ENCODE data around the gene TCIRG1. TPM values are rescaled to one million over a fixed set of nuclear protein-coding genes. Genes with fewer than 3 reads are reported as not detected.

TCIRG1 gene
- total and polyA plus RNA-seq, 2 of the 13 experiments (the other 11 are each of a cell fraction or from before 2014, with no cell fraction given): 48.0 to 69.6 TPM

DNA sequence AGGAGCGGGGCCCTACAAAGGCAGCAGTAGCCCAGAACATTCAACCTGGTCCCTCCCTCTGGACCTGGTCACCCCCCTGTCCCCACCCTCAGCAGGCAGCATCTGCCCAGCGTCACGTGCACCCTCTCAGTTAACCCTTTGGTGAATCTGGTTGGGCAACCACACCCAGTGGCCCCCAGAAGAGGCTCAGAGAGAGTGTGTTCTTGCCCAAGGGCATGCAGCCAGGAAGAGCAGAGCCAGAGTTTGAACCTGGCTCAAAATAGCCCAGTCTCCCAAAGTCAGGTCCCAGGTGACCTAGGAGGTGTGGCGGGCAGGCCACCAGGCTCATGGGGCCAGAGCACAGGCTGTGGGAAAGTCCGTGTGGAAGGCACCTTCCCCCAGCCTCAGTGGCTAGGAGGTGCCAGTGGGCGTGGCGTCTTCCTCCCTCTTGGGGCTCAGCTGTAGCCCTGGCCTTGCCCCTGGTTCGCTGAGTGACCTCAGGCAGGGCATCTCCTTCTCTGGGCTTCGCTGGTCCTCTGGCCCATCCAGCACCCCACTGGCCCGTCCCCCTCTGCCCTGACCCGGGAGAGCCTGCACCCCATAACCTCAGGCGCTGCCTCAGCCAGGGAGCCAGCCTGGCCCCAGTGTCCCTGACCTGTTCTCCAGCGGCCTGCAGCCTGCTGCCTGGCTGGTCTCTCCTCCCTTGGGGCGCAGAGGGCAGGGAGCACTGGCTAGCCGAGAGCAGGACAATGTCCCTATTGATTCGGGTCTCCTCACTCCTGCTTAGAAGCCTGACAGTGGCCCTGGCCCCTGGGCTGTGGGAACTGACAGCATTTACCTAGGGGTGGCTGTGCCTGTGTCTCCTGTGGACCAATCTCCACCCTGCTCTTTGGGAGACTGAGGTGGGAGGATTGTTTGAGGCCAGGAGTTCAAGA lies 21.7 kb upstream of the TCIRG1 start (continued):
- TF ChIP-seq, protein P1, sequence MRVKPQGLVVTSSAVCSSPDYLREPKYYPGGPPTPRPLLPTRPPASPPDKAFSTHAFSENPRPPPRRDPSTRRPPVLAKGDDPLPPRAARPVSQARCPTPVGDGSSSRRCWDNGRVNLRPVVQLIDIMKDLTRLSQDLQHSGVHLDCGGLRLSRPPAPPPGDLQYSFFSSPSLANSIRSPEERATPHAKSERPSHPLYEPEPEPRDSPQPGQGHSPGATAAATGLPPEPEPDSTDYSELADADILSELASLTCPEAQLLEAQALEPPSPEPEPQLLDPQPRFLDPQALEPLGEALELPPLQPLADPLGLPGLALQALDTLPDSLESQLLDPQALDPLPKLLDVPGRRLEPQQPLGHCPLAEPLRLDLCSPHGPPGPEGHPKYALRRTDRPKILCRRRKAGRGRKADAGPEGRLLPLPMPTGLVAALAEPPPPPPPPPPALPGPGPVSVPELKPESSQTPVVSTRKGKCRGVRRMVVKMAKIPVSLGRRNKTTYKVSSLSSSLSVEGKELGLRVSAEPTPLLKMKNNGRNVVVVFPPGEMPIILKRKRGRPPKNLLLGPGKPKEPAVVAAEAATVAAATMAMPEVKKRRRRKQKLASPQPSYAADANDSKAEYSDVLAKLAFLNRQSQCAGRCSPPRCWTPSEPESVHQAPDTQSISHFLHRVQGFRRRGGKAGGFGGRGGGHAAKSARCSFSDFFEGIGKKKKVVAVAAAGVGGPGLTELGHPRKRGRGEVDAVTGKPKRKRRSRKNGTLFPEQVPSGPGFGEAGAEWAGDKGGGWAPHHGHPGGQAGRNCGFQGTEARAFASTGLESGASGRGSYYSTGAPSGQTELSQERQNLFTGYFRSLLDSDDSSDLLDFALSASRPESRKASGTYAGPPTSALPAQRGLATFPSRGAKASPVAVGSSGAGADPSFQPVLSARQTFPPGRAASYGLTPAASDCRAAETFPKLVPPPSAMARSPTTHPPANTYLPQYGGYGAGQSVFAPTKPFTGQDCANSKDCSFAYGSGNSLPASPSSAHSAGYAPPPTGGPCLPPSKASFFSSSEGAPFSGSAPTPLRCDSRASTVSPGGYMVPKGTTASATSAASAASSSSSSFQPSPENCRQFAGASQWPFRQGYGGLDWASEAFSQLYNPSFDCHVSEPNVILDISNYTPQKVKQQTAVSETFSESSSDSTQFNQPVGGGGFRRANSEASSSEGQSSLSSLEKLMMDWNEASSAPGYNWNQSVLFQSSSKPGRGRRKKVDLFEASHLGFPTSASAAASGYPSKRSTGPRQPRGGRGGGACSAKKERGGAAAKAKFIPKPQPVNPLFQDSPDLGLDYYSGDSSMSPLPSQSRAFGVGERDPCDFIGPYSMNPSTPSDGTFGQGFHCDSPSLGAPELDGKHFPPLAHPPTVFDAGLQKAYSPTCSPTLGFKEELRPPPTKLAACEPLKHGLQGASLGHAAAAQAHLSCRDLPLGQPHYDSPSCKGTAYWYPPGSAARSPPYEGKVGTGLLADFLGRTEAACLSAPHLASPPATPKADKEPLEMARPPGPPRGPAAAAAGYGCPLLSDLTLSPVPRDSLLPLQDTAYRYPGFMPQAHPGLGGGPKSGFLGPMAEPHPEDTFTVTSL (CRISPR knock-in tag; IDR thresholded peaks at IDR 0.05; ENCODE audit: borderline replicate concordance): no peak
- TF ChIP-seq ZNF644 (CRISPR knock-in tag; IDR thresholded peaks at IDR 0.05; ENCODE audit: low read depth) (no peak; the same call in 1 of the 2 replicates), ZFX (CRISPR knock-in tag; IDR thresholded peaks at IDR 0.05; ENCODE audit: low read depth) (peak; percentile 90)
- TF ChIP-seq, protein P2, sequence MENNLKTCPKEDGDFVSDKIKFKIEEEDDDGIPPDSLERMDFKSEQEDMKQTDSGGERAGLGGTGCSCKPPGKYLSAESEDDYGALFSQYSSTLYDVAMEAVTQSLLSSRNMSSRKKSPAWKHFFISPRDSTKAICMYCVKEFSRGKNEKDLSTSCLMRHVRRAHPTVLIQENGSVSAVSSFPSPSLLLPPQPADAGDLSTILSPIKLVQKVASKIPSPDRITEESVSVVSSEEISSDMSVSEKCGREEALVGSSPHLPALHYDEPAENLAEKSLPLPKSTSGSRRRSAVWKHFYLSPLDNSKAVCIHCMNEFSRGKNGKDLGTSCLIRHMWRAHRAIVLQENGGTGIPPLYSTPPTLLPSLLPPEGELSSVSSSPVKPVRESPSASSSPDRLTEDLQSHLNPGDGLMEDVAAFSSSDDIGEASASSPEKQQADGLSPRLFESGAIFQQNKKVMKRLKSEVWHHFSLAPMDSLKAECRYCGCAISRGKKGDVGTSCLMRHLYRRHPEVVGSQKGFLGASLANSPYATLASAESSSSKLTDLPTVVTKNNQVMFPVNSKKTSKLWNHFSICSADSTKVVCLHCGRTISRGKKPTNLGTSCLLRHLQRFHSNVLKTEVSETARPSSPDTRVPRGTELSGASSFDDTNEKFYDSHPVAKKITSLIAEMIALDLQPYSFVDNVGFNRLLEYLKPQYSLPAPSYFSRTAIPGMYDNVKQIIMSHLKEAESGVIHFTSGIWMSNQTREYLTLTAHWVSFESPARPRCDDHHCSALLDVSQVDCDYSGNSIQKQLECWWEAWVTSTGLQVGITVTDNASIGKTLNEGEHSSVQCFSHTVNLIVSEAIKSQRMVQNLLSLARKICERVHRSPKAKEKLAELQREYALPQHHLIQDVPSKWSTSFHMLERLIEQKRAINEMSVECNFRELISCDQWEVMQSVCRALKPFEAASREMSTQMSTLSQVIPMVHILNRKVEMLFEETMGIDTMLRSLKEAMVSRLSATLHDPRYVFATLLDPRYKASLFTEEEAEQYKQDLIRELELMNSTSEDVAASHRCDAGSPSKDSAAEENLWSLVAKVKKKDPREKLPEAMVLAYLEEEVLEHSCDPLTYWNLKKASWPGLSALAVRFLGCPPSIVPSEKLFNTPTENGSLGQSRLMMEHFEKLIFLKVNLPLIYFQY (CRISPR knock-in tag; IDR thresholded peaks at IDR 0.05; ENCODE audit: borderline replicate concordance): no peak; the same call in 1 of the 2 replicates
- TF ChIP-seq, protein P3, sequence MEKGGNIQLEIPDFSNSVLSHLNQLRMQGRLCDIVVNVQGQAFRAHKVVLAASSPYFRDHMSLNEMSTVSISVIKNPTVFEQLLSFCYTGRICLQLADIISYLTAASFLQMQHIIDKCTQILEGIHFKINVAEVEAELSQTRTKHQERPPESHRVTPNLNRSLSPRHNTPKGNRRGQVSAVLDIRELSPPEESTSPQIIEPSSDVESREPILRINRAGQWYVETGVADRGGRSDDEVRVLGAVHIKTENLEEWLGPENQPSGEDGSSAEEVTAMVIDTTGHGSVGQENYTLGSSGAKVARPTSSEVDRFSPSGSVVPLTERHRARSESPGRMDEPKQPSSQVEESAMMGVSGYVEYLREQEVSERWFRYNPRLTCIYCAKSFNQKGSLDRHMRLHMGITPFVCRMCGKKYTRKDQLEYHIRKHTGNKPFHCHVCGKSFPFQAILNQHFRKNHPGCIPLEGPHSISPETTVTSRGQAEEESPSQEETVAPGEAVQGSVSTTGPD (CRISPR knock-in tag; IDR thresholded peaks at IDR 0.05): peak; percentile 73; the same call in 1 of the 2 replicates
- TF ChIP-seq, protein P4, sequence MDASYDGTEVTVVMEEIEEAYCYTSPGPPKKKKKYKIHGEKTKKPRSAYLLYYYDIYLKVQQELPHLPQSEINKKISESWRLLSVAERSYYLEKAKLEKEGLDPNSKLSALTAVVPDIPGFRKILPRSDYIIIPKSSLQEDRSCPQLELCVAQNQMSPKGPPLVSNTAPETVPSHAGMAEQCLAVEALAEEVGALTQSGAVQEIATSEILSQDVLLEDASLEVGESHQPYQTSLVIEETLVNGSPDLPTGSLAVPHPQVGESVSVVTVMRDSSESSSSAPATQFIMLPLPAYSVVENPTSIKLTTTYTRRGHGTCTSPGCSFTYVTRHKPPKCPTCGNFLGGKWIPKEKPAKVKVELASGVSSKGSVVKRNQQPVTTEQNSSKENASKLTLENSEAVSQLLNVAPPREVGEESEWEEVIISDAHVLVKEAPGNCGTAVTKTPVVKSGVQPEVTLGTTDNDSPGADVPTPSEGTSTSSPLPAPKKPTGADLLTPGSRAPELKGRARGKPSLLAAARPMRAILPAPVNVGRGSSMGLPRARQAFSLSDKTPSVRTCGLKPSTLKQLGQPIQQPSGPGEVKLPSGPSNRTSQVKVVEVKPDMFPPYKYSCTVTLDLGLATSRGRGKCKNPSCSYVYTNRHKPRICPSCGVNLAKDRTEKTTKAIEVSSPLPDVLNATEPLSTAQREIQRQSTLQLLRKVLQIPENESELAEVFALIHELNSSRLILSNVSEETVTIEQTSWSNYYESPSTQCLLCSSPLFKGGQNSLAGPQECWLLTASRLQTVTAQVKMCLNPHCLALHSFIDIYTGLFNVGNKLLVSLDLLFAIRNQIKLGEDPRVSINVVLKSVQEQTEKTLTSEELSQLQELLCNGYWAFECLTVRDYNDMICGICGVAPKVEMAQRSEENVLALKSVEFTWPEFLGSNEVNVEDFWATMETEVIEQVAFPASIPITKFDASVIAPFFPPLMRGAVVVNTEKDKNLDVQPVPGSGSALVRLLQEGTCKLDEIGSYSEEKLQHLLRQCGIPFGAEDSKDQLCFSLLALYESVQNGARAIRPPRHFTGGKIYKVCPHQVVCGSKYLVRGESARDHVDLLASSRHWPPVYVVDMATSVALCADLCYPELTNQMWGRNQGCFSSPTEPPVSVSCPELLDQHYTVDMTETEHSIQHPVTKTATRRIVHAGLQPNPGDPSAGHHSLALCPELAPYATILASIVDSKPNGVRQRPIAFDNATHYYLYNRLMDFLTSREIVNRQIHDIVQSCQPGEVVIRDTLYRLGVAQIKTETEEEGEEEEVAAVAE (CRISPR knock-in tag; IDR thresholded peaks at IDR 0.05; ENCODE audit: borderline replicate concordance): peak; percentile 97
- TF ChIP-seq, protein P5, sequence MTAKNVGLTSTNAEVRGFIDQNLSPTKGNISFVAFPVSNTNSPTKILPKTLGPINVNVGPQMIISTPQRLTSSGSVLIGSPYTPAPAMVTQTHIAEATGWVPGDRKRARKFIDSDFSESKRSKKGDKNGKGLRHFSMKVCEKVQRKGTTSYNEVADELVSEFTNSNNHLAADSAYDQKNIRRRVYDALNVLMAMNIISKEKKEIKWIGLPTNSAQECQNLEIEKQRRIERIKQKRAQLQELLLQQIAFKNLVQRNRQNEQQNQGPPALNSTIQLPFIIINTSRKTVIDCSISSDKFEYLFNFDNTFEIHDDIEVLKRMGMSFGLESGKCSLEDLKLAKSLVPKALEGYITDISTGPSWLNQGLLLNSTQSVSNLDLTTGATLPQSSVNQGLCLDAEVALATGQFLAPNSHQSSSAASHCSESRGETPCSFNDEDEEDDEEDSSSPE (CRISPR knock-in tag; IDR thresholded peaks at IDR 0.05): no peak
- TF ChIP-seq, protein P6, sequence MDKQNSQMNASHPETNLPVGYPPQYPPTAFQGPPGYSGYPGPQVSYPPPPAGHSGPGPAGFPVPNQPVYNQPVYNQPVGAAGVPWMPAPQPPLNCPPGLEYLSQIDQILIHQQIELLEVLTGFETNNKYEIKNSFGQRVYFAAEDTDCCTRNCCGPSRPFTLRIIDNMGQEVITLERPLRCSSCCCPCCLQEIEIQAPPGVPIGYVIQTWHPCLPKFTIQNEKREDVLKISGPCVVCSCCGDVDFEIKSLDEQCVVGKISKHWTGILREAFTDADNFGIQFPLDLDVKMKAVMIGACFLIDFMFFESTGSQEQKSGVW (CRISPR knock-in tag; IDR thresholded peaks at IDR 0.05; ENCODE audit: borderline replicate concordance): no peak

Data from HepG2 (cell line).